ENCODE data around the gene MEIS1.

Gene MEIS1

GRCh38 chr2:66431846-66432587 lies 2.9 kb upstream of the MEIS1 start:
- peaks cover 7 to 10% of the 10 kb centered on the region in 2 donors for H3K4me1 ChIP-seq (ENCODE audit: control insufficient read depth in 2 of 2, insufficient read depth in 2 of 2, low read length in 2 of 2)
- peak overlapping the region in 1 of 2 donors; percentile 88 for H3K27ac ChIP-seq (ENCODE audit: low read depth in 2 of 2, low read length in 2 of 2)
- H3K27me3 ChIP-seq (ENCODE audit: control insufficient read depth in 2 of 2, insufficient read depth in 2 of 2, low read length in 2 of 2) = peaks cover 21 to 36% of the 10 kb centered on the region in 2 donors
- H3K36me3 ChIP-seq (ENCODE audit: control insufficient read depth in 2 of 2, insufficient read depth in 2 of 2, low read length in 2 of 2) = no peaks in the 10 kb centered on the region
- no peaks in the 10 kb centered on the region for H3K9me3 ChIP-seq (ENCODE audit: control insufficient read depth in 2 of 2, low read length in 2 of 2)
- H3K4me3 ChIP-seq (ENCODE audit: low read length in 2 of 2) = no peak overlapping the region
- H3K9ac ChIP-seq (ENCODE audit: low read depth in 1 of 2, low read length in 2 of 2) = no peak overlapping the region

- no peaks in the 10 kb centered on the region for H3K9me3 ChIP-seq (ENCODE audit: control insufficient read depth in 2 of 2, low read length in 2 of 2)
- peaks cover 26 to 29% of the 10 kb centered on the region in 2 donors for H3K27me3 ChIP-seq (ENCODE audit: control insufficient read depth in 2 of 2, insufficient read depth in 2 of 2, low read length in 2 of 2)
- peaks cover 7 to 10% of the 10 kb centered on the region in 2 donors for H3K4me1 ChIP-seq (ENCODE audit: control insufficient read depth in 2 of 2, insufficient read depth in 2 of 2, low read length in 2 of 2)
- H3K4me3 ChIP-seq (ENCODE audit: low read length in 2 of 2) = peak overlapping the region; percentile 72 to 74
- no peaks in the 10 kb centered on the region for H3K36me3 ChIP-seq (ENCODE audit: control insufficient read depth in 2 of 2, insufficient read depth in 2 of 2, low read length in 2 of 2)
- H3K9ac ChIP-seq (ENCODE audit: low read depth in 1 of 2, low read length in 2 of 2) = peak overlapping the region; percentile 54 to 69
- peak overlapping the region; percentile 82 to 88 for H3K27ac ChIP-seq (ENCODE audit: low read depth in 2 of 2, low read length in 2 of 2)
These were observed 1.9 kb upstream of the MEIS1 start for GRCh38 chr2:66432801-66433694.

GRCh38 chr2:66433695-66433944 lies 1.3 kb upstream of the MEIS1 start:
- Histone ChIP-seq H3K4me3 (ENCODE audit: low read length in 2 of 2) (peak overlapping the region; percentile 72 to 74), H3K36me3 (ENCODE audit: control insufficient read depth in 2 of 2, insufficient read depth in 2 of 2, low read length in 2 of 2) (no peaks in the 10 kb centered on the region), H3K27ac (ENCODE audit: low read depth in 2 of 2, low read length in 2 of 2) (peak overlapping the region; percentile 82 to 88), H3K27me3 (ENCODE audit: control insufficient read depth in 2 of 2, insufficient read depth in 2 of 2, low read length in 2 of 2) (peaks cover 26 to 29% of the 10 kb centered on the region in 2 donors), H3K4me1 (ENCODE audit: control insufficient read depth in 2 of 2, insufficient read depth in 2 of 2, low read length in 2 of 2) (peaks cover 7 to 10% of the 10 kb centered on the region in 2 donors), H3K9me3 (ENCODE audit: control insufficient read depth in 2 of 2, low read length in 2 of 2) (no peaks in the 10 kb centered on the region), H3K9ac (ENCODE audit: low read depth in 1 of 2, low read length in 2 of 2) (peak overlapping the region; percentile 60 to 69)

GRCh38 chr2:66433945-66434678 lies 813 bp upstream of the MEIS1 start:
- peaks cover 26 to 29% of the 10 kb centered on the region in 2 donors for H3K27me3 ChIP-seq (ENCODE audit: control insufficient read depth in 2 of 2, insufficient read depth in 2 of 2, low read length in 2 of 2)
- H3K27ac ChIP-seq (ENCODE audit: low read depth in 2 of 2, low read length in 2 of 2) = peak overlapping the region; percentile 82 to 88

GRCh38 chr2:66435549-66435875 lies 587 bp downstream of the MEIS1 start:
- Histone ChIP-seq H3K4me3 (ENCODE audit: low read length in 2 of 2) (peak overlapping the region; percentile 72 to 74), H3K36me3 (ENCODE audit: control insufficient read depth in 2 of 2, insufficient read depth in 2 of 2, low read length in 2 of 2) (no peaks in the 10 kb centered on the region), H3K27me3 (ENCODE audit: control insufficient read depth in 2 of 2, insufficient read depth in 2 of 2, low read length in 2 of 2) (peaks cover 27% of the 10 kb centered on the region in 2 donors), H3K9ac (ENCODE audit: low read depth in 1 of 2, low read length in 2 of 2) (peak overlapping the region; percentile 14 to 69), H3K9me3 (ENCODE audit: control insufficient read depth in 2 of 2, low read length in 2 of 2) (no peaks in the 10 kb centered on the region), H3K27ac (ENCODE audit: low read depth in 2 of 2, low read length in 2 of 2) (peak overlapping the region; percentile 82 to 88), H3K4me1 (ENCODE audit: control insufficient read depth in 2 of 2, insufficient read depth in 2 of 2, low read length in 2 of 2) (peaks cover 7 to 10% of the 10 kb centered on the region in 2 donors)

More at GRCh38 chr2:66433945-66434678, 813 bp upstream of the MEIS1 start:
- H3K4me3 ChIP-seq (ENCODE audit: low read length in 2 of 2) = peak overlapping the region; percentile 72 to 74
- no peaks in the 10 kb centered on the region for H3K9me3 ChIP-seq (ENCODE audit: control insufficient read depth in 2 of 2, low read length in 2 of 2)
- H3K36me3 ChIP-seq (ENCODE audit: control insufficient read depth in 2 of 2, insufficient read depth in 2 of 2, low read length in 2 of 2) = no peaks in the 10 kb centered on the region
- peaks cover 7 to 10% of the 10 kb centered on the region in 2 donors for H3K4me1 ChIP-seq (ENCODE audit: control insufficient read depth in 2 of 2, insufficient read depth in 2 of 2, low read length in 2 of 2)
- peak overlapping the region; percentile 60 to 69 for H3K9ac ChIP-seq (ENCODE audit: low read depth in 1 of 2, low read length in 2 of 2)

GRCh38 chr2:66435963-66436362 lies 1.0 kb downstream of the MEIS1 start:
- H3K9me3 ChIP-seq (ENCODE audit: control insufficient read depth in 2 of 2, low read length in 2 of 2) = no peaks in the 10 kb centered on the region
- H3K4me3 ChIP-seq (ENCODE audit: low read length in 2 of 2) = peak overlapping the region; percentile 72 to 74
- H3K27me3 ChIP-seq (ENCODE audit: control insufficient read depth in 2 of 2, insufficient read depth in 2 of 2, low read length in 2 of 2) = peaks cover 22 to 27% of the 10 kb centered on the region in 2 donors
- H3K4me1 ChIP-seq (ENCODE audit: control insufficient read depth in 2 of 2, insufficient read depth in 2 of 2, low read length in 2 of 2) = peaks cover 7 to 10% of the 10 kb centered on the region in 2 donors
- H3K36me3 ChIP-seq (ENCODE audit: control insufficient read depth in 2 of 2, insufficient read depth in 2 of 2, low read length in 2 of 2) = no peaks in the 10 kb centered on the region
- H3K9ac ChIP-seq (ENCODE audit: low read depth in 1 of 2, low read length in 2 of 2) = peak overlapping the region in 1 of 2 donors; percentile 49
- peak overlapping the region in 1 of 2 donors; percentile 82 for H3K27ac ChIP-seq (ENCODE audit: low read depth in 2 of 2, low read length in 2 of 2)

GRCh38 chr2:66436581-66437001 lies 1.7 kb downstream of the MEIS1 start:
- peaks cover 22 to 27% of the 10 kb centered on the region in 2 donors for H3K27me3 ChIP-seq (ENCODE audit: control insufficient read depth in 2 of 2, insufficient read depth in 2 of 2, low read length in 2 of 2)
- H3K4me1 ChIP-seq (ENCODE audit: control insufficient read depth in 2 of 2, insufficient read depth in 2 of 2, low read length in 2 of 2) = peaks cover 7 to 10% of the 10 kb centered on the region in 2 donors
- no peaks in the 10 kb centered on the region for H3K36me3 ChIP-seq (ENCODE audit: control insufficient read depth in 2 of 2, insufficient read depth in 2 of 2, low read length in 2 of 2)
- no peaks in the 10 kb centered on the region for H3K9me3 ChIP-seq (ENCODE audit: control insufficient read depth in 2 of 2, low read length in 2 of 2)
- peak overlapping the region; percentile 49 to 53 for H3K9ac ChIP-seq (ENCODE audit: low read depth in 1 of 2, low read length in 2 of 2)
- H3K4me3 ChIP-seq (ENCODE audit: low read length in 2 of 2) = peak overlapping the region; percentile 41 to 72
- no peak overlapping the region for H3K27ac ChIP-seq (ENCODE audit: low read depth in 2 of 2, low read length in 2 of 2)

GRCh38 chr2:66437109-66437690 lies 2.3 kb downstream of the MEIS1 start:
- Histone ChIP-seq H3K4me3 (ENCODE audit: low read length in 2 of 2) (peak overlapping the region; percentile 45 to 72), H3K9me3 (ENCODE audit: control insufficient read depth in 2 of 2, low read length in 2 of 2) (no peaks in the 10 kb centered on the region), H3K36me3 (ENCODE audit: control insufficient read depth in 2 of 2, insufficient read depth in 2 of 2, low read length in 2 of 2) (no peaks in the 10 kb centered on the region), H3K4me1 (ENCODE audit: control insufficient read depth in 2 of 2, insufficient read depth in 2 of 2, low read length in 2 of 2) (peaks cover 7 to 10% of the 10 kb centered on the region in 2 donors), H3K9ac (ENCODE audit: low read depth in 1 of 2, low read length in 2 of 2) (peak overlapping the region in 1 of 2 donors; percentile 53), H3K27me3 (ENCODE audit: control insufficient read depth in 2 of 2, insufficient read depth in 2 of 2, low read length in 2 of 2) (peaks cover 18 to 23% of the 10 kb centered on the region in 2 donors), H3K27ac (ENCODE audit: low read depth in 2 of 2, low read length in 2 of 2) (peak overlapping the region; percentile 53 to 59)

- H3K4me3 ChIP-seq (ENCODE audit: low read length in 2 of 2) = peak overlapping the region; percentile 45 to 72
- peaks cover 11 to 17% of the 10 kb centered on the region in 2 donors for H3K27me3 ChIP-seq (ENCODE audit: control insufficient read depth in 2 of 2, insufficient read depth in 2 of 2, low read length in 2 of 2)
- peak overlapping the region; percentile 53 to 54 for H3K9ac ChIP-seq (ENCODE audit: low read depth in 1 of 2, low read length in 2 of 2)
- no peaks in the 10 kb centered on the region for H3K9me3 ChIP-seq (ENCODE audit: control insufficient read depth in 2 of 2, low read length in 2 of 2)
- H3K36me3 ChIP-seq (ENCODE audit: control insufficient read depth in 2 of 2, insufficient read depth in 2 of 2, low read length in 2 of 2) = no peaks in the 10 kb centered on the region
- H3K27ac ChIP-seq (ENCODE audit: low read depth in 2 of 2, low read length in 2 of 2) = peak overlapping the region; percentile 53 to 59
- H3K4me1 ChIP-seq (ENCODE audit: control insufficient read depth in 2 of 2, insufficient read depth in 2 of 2, low read length in 2 of 2) = peaks cover 2 to 10% of the 10 kb centered on the region in 2 donors
These were observed 3.0 kb downstream of the MEIS1 start for GRCh38 chr2:66437691-66438497.

All from mucosa of rectum (tissue), 2 donors.